ENCODE results near the gene BHLHA9. TPM values are rescaled to one million over a fixed set of nuclear protein-coding genes. Genes with fewer than 3 reads are reported as not detected.
A peak's percentile ranks its signal among the peaks of the same experiment; 100 is the strongest.
"Not testable (repeated sequence)": the region's sequence is repeated elsewhere in the genome, so short reads cannot be mapped to it uniquely, and the experiment has no call there.

The BHLHA9 gene
- polyA plus RNA-seq, 1 donor from 2014 or later, result not detected

GRCh38 chr17:1301546-1301945 lies 31.3 kb downstream of the BHLHA9 start:
- Mint-ChIP-seq H3K27me3 (peaks cover 12% of the 10 kb centered on the region), H3K4me3 (no peak overlapping the region), H3K27ac (no peak overlapping the region), H3K4me1 (no peaks in the 10 kb centered on the region), H3K9me3 (no peaks in the 10 kb centered on the region), H3K36me3 (no peaks in the 10 kb centered on the region)

- Mint-ChIP-seq H3K27me3 (peaks cover 12% of the 10 kb centered on the region), H3K9me3 (peaks cover 0 to 3% (median 0%) of the 10 kb centered on the region in 3 donors), H3K4me3 (no peak overlapping the region), H3K27ac (no peak overlapping the region), H3K4me1 (no peaks in the 10 kb centered on the region), H3K36me3 (no peaks in the 10 kb centered on the region)
These were observed 32.5 kb downstream of the BHLHA9 start for GRCh38 chr17:1302761-1303160.

- Mint-ChIP-seq H3K36me3 (no peaks in the 10 kb centered on the region), H3K27me3 (peaks cover 6% of the 10 kb centered on the region), H3K9me3 (peaks cover 0 to 4% (median 0%) of the 10 kb centered on the region in 3 donors), H3K27ac (no peak overlapping the region), H3K4me3 (no peak overlapping the region), H3K4me1 (no peaks in the 10 kb centered on the region)
These were observed 34.3 kb downstream of the BHLHA9 start for GRCh38 chr17:1304522-1304921.

GRCh38 chr17:1304962-1305563 lies 34.8 kb downstream of the BHLHA9 start:
- Mint-ChIP-seq H3K36me3 (no peaks in the 10 kb centered on the region), H3K4me3 (no peak overlapping the region), H3K27me3 (peaks cover 5% of the 10 kb centered on the region), H3K4me1 (no peaks in the 10 kb centered on the region), H3K9me3 (peaks cover 0 to 4% (median 0%) of the 10 kb centered on the region in 3 donors), H3K27ac (no peak overlapping the region)

- not testable (repeated sequence) for H3K4me1 Mint-ChIP-seq, H3K27me3 Mint-ChIP-seq, H3K9me3 Mint-ChIP-seq, H3K4me3 Mint-ChIP-seq, H3K36me3 Mint-ChIP-seq
- peak overlapping the region in 1 of 3 donors; percentile 62 for H3K27ac Mint-ChIP-seq
These were observed 37.6 kb downstream of the BHLHA9 start for GRCh38 chr17:1307829-1308228.

GRCh38 chr17:1312261-1312870 lies 42.1 kb downstream of the BHLHA9 start:
- Mint-ChIP-seq H3K4me3 (no peak overlapping the region), H3K27me3 (peaks cover 7% of the 10 kb centered on the region), H3K27ac (no peak overlapping the region), H3K36me3 (no peaks in the 10 kb centered on the region), H3K4me1 (no peaks in the 10 kb centered on the region), H3K9me3 (peaks cover 0 to 4% (median 0%) of the 10 kb centered on the region in 3 donors)

- Mint-ChIP-seq H3K4me1 (no peaks in the 10 kb centered on the region), H3K4me3 (peak overlapping the region in 1 of 4 donors; percentile 17), H3K27ac (peak overlapping the region in 1 of 3 donors; percentile 83), H3K27me3 (peaks cover 7% of the 10 kb centered on the region), H3K9me3 (no peaks in the 10 kb centered on the region), H3K36me3 (no peaks in the 10 kb centered on the region)
These were observed 43.2 kb downstream of the BHLHA9 start for GRCh38 chr17:1313270-1314005.

GRCh38 chr17:1315409-1315808 lies 45.2 kb downstream of the BHLHA9 start:
- Mint-ChIP-seq H3K27ac (no peak overlapping the region), H3K27me3 (peaks cover 7% of the 10 kb centered on the region), H3K4me3 (peak overlapping the region in 1 of 4 donors; percentile 73), H3K36me3 (no peaks in the 10 kb centered on the region), H3K9me3 (no peaks in the 10 kb centered on the region), H3K4me1 (no peaks in the 10 kb centered on the region)

- Mint-ChIP-seq H3K4me1 (no peaks in the 10 kb centered on the region), H3K27me3 (peaks cover 10% of the 10 kb centered on the region), H3K36me3 (no peaks in the 10 kb centered on the region), H3K9me3 (no peaks in the 10 kb centered on the region), H3K4me3 (no peak overlapping the region), H3K27ac (no peak overlapping the region)
These were observed 45.7 kb downstream of the BHLHA9 start for GRCh38 chr17:1315891-1316403.

Other genes starting within 250 kb of the BHLHA9 start
- 19.2 TPM for gene ABR, start 90.5 kb upstream of the BHLHA9 start, polyA plus RNA-seq
- not detected for gene TRARG1, start 9.2 kb downstream of the BHLHA9 start, polyA plus RNA-seq
- gene YWHAE, start 129.8 kb downstream of the BHLHA9 start, polyA plus RNA-seq, result 54.4 TPM
- 28.3 TPM for gene CRK, start 185.8 kb downstream of the BHLHA9 start, polyA plus RNA-seq
- 29.6 TPM for gene MYO1C, start 222.2 kb downstream of the BHLHA9 start, polyA plus RNA-seq
- 51.7 TPM for gene INPP5K, start 246.2 kb downstream of the BHLHA9 start, polyA plus RNA-seq

Data from IgD-negative memory B cell (primary cell).